Daoy (cell line): Measurements from ENCODE around the gene LLGL1. TPM values are rescaled to one million over a fixed set of nuclear protein-coding genes. Genes with fewer than 3 reads are reported as not detected.

Experiments
- DNase-seq: peaks from one replicate; pipeline ENCODE4 v3.0.0-alpha.2; 2015; ENCODE audit warnings: low read depth
- total RNA-seq: library from RNA; depleted of rRNA; stranded (reverse); fragments of >200 nt; shearing (Covaris generic); gene quantifications from 2 replicates; pipeline ENCODE4 v1.2.3, GENCODE V29; 2014

The LLGL1 gene
- total RNA-seq, 1 experiment from 2014 or later, result 24.3 TPM

DNA sequence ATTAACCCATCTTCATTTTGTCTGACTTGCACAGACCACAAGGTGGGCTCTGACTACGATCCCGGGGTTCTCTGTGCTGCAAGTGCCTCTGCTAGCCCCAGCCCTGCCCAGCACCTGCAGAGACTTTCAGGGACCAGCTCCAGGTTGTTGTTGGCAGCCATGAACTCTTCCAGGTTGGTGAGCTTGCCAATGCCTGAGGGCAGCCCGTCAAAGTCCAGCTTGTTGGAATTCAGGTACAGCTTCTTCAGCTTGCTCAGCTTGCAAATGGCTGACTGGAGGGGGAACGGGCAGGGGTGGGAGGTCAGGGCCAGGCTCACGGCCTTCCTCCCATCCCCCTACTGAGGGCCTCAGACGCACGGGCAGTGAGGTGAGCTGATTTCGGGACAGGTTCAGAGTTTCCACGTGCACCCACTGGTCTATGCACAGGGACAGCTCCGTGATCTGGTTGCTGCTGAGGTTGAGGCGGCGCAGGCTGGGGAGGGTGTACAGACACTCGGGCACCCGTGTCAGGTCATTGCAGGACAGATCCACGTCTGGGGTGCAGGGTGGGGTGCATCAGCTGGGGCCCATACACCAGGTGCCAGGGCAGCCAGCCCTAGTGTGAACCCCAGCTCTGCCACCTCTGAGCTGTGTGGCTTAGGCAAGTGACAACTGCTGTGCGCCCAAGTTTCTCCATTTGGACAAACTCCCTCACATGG is 27.9 kb downstream of the LLGL1 start:
- no peak for DNase-seq

DNA sequence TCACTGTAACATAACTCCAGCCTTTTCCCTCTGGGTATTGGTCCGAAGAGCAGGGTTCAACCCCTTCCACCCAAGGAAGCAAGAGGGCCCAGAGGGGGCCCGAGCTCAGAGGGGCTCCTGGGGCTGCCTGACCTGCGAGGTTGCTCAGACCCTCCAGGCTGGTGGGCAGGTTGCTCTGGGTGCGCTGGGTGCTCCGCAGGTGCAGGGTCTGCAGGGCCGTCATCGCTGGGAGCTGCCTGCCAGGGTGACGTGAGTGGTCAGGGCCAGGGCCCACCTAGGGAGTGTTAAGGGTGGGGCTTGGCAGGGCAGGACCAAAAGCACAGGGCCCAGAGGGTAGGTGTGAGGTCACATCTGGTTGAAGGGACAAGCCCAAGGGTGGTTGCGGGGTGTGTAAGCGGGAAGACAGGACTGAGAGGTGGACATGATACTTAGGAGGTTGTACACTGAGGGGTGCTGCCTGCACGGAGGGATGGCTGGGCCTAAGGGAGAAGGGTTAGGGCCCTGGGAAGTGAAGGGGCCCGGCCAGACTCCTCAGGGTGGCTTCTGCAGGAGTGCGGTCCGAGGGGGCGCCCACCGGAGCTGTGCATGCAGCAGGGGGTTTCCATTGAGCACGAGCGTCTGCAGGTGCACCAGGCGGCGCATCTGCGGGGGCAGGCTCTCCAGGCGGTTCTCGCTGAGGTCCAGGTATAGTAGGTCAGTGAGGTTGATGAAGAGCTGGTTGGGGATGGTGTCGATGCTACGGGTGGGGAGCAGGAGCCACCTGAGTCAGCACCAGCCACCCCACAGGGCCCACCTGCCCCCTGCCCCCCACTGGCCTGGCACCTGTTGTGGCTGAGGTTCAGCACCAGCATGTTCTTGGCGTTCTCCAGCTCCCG is 28.7 kb downstream of the LLGL1 start:
- DNase-seq, result no peak

DNA sequence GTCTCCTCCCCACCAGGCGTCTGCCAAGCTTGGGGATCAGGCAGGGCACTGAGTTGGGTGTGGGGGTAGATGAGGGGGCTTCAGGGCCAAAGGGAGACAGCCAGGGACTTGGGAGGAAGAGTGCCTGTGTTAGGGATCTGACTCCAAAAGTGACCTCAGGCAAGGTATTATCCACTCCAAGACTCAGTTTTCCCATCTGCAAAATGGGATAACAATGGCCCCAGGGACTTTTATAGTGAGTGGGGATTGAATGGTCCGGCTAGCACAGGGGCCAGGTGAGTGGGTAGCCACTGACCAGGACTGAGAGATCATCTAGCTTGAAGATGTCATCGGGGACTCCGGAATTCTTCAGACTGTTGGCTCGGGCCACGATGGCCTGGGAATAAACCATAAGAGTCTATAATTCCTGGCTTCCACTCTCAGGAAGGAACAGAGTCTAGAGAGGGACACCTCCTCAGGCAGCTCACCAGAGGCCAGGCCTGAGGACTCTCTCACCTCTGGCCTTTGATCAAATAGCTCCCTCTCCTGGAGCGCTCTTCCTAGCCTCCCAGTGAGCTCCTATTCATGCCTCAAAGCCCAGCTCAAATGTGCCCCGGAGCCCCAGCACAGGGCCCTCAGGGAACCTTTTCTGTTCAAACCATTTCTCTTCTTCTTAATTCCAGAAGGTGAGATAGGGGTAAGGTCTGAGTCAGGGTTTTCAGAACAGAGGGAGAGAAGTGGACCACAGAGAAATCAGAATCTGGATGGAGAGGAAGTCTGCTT is 29.6 kb downstream of the LLGL1 start:
- DNase-seq, result no peak

DNA sequence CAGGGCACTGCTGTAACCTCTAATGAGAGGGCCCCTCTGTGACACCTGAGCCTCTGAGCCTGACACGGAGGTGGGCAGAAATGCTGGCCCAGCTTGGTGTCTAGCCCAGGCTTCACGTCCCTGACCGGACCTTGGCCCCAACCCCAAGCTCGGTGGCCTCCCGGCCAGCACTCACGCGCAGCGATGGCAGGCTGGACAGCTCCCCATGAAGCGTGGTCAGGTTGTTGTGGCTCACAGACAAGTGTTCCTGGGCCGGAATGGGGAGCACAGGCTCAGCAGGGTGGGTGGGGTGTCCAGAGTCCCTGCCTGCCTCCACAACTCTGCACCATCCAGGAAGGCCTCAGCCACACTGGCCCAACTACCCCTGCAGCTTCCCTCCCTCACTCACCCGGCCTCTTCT is 30.9 kb downstream of the LLGL1 start:
- DNase-seq, result no peak

DNA sequence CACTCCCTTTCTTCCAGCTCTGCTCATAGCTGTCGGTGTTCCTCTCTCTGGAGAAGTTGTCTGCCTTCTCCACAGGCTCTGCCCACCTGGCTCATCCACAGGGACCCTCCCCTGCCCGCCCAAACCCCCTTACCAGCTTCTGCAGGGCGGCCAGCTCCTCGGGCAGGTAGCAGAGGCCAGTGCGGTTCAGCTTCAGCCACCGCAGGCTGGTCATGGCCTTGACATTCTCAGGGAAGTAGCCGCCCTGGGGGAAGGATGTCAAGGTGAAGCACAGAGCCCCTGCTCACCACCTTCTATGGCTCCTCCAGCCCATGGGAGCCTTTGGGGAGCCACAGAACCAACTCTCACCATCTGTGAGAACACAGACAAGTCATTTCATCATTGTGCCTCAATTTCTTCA is 31.3 kb downstream of the LLGL1 start:
- DNase-seq, result no peak

DNA sequence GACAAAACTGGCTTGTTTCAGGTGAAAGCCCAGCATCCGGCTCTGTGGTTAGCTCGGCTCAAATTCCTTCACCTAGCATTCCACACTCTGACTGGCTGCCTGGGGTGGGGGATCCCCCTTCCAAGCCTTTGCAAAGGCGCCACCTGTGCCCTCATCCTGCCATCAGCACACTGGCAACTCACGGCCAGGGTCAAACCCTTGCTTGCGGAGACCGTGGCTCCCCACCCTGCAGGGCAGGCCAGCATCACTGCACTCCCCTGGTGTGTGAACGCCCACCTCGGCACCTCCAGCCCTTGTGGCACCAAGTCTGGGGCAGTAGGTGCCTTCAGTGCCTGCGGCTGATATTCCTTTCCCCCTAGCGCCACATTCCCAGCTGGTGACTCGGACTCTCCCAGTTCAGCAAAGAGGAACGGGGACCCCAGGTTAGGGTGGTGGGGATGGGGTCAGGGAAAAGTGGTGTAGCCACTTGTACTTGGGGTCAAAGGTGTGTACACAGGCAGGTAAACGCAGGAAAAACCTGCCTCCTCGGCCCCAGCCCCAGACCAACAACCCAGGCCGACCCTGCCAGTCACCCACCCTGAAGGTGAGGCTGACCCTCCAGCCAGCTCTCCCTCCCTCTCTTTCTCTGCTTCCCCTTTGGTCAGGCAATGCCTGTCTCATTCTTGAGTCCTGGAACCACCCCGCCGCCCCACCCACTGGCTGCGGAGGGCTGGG is 32.0 kb downstream of the LLGL1 start:
- peak; percentile 36 for DNase-seq

DNA sequence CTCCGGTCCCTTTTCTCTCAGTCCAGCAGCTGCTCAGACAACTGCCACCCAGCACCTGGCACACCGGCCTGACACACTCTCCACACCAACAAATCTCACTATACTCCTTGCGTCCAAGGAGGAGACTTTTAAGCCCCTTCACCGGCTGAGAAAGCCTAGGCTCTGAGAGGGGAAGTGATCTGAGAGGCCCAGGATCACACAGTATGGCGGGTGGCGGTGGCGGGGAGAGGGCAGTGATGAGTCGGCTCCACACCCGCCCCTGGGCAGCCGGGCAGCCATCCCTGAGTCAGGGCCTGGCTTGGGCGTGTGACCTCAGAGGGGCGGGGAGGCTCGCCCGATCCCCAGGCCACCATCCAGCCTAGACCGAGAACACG is 32.5 kb downstream of the LLGL1 start:
- peak; percentile 82 for DNase-seq

DNA sequence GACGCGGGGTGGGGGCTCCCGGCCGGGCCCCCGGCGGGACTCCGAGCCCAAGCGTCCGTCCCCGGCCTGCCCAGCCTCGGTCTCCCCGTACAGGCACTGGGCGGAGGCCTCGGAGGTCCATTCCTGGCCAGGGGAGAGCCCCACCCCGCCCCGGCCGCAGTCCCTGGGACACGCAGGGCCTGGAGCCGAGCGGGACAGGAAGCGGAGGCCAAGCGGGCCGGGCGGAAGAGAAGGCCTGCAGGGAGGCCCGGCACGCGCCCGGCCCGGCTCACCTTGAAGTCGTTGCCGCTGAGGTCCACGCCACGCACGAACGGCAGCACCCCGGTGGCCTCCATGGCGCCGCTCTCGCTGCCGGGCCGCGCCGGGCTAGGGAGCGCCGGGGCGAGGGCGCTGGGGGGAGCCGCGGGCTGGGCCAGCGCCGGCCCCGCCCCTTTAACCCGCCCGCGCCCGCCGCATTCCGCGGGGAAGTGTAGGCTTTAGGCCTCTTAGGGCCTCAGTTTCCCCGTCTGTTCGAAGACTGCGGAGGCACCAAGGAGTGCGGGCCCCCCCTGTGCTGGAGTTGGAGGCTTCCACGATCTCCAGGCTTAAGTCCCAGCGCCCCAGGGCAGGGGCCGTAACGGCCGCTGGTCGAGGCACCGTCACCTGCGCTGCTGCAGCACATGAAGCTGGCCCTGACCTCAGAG is 33.1 kb downstream of the LLGL1 start, which contains the start of gene FLII:
Gene FLII (minus strand): TSS at position 383 of the 683 bp plus-strand sequence. CDS start 48 bp downstream, at position 335.
- peak; percentile 61 for DNase-seq

DNA sequence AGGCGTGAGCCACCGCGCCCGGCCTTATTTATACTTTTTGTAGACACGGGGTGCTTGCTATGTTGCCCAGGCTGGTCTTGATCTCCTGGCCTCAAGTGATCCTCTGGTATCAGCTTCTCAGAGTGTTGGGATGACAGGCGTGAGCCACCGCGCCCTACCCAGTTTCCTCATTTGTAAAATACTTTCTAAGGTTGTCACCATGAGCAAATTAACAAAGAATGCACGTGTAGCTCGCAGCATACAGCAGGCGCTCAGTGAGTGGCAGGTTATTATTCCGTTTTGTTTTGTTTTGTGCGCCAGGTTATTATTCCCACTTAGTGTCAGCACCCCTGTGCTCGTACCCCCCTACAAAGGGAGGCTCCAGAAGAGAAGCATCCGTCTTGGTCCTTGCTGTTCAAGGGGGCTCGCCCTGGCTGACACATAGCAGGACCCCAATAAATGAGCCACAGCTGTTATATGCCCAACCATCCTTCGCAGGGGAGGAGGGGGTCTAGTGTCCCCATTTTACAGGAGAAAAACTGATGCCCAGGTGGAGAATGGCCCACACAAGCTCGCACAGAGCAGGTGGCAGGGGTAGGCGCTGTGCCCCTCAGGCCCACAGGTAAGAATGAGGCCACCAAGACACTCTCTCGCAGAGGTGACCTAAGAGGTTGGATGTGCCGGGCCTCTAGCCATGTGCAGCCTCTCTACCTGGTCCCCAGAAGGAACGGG is 34.3 kb downstream of the LLGL1 start:
- DNase-seq, result peak; percentile 49

DNA sequence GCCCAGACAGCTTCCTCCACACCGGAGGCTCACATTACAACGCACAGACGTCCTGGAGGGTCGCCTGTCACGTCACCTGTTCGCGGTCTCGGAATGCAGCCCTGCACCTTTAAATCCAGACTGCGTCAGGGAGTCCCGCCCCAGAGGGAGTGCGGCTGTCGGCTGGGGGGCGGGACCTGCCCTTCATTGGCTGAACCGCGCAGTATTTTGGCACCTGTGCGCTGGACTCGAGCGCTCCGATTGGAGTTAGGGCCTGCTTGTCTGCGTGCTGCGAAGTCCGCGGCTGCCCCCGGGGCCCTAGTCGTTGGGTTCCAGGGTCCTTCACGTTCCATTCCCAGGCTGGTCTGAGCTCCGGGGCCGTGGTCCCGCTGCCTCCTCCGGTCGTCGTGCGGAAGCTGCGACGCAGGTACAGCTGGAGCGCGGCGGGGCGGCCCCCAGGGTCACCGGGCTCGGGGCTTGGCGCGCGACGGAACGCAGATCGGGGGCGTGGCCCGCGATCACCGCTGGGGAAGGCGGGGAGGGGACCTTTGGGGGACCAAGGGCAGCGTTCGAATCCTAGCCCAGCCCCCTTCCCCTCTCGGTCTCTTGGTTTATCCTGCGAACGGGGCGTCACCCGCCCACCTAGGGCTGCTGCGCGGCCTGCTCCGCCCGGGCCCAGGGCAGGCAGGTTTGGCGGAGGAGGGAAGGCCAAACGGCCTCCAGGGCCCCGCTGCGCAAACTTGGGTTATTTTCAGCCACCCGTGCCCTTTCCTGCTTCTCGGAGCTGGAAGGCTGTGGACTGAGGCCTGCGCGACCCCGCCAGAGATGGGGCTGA is 35.1 kb downstream of the LLGL1 start, which contains the start of gene MIEF2:
Gene MIEF2 (plus strand): TSS at position 331 of the 814 bp plus-strand sequence. CDS start 2,059 bp downstream, outside the sequence.
- DNase-seq, result peak; percentile 97

DNA sequence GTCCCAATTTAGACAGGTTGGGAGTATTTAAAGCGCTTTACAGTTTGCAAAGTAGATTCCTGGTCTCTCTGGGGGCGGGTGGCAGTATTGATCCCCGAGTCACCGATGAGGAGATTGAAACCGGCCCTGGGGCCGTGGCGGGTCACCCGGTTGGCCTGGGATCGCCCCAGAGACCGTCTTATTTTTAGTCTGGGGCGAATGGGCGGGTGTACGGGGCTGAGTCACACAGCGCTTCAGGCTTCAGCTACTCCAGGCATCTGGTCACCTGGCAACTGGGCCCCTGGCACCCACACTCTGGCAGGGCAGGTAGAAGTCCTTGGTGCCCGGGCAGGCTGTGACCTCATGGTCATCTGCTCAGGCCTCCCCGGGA is 35.7 kb downstream of the LLGL1 start:
- peak; percentile 69 for DNase-seq

DNA sequence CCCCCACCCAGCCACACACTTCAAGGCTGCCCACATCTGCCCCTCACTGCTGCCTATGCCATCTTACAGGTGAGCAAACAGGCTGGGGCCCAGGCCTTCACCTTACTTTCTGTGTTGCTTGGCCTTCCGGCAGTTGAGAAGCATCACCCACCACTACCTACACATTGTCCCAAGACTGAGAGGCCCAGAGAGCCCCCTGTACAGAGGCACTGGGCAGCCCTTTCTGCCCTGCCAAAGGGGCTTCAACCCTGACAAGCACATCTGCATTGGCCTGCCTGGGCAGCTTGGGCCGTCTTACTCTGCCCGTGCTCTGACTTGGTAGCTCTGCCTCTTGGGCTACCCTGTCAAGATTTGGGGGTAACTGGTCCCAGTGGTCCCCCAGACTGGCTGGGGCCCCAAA is 36.2 kb downstream of the LLGL1 start:
- no peak for DNase-seq

DNA sequence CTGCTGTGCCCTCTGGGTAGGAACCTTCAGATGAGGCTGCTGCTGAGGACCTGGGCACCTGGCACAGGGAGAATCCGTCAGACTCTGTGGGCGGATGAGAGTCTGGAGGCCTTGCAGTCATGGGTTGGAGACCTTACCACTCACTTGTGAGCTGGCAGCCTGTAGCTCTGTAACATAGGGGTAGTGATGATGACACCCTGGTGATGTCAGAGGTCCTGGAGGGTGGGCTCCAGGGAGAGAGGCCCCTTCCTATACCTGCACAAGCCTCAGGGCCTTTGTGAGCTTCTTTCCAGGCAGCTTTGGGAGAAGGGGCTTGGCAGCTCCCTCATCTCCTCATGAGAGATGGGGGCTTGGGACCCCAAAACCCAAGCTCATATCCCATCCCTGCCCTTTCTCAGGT is 36.7 kb downstream of the LLGL1 start:
- no peak for DNase-seq

DNA sequence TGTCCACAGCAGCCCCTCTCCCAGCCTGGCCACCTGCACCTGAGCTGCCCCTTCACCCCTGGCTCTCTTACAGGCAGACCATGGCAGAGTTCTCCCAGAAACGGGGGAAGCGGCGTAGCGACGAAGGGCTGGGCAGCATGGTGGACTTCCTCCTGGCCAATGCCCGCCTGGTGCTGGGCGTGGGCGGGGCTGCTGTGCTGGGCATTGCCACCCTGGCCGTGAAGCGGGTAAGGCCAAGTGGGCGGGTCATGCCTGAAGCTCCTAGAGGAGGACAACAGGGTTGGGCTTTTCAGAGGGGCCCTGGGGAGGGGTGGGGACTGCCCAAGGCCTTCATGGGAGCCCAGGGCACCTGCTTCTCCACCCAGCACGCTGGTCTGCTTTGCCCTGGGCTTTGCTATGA is 37.2 kb downstream of the LLGL1 start:
- no peak for DNase-seq

DNA sequence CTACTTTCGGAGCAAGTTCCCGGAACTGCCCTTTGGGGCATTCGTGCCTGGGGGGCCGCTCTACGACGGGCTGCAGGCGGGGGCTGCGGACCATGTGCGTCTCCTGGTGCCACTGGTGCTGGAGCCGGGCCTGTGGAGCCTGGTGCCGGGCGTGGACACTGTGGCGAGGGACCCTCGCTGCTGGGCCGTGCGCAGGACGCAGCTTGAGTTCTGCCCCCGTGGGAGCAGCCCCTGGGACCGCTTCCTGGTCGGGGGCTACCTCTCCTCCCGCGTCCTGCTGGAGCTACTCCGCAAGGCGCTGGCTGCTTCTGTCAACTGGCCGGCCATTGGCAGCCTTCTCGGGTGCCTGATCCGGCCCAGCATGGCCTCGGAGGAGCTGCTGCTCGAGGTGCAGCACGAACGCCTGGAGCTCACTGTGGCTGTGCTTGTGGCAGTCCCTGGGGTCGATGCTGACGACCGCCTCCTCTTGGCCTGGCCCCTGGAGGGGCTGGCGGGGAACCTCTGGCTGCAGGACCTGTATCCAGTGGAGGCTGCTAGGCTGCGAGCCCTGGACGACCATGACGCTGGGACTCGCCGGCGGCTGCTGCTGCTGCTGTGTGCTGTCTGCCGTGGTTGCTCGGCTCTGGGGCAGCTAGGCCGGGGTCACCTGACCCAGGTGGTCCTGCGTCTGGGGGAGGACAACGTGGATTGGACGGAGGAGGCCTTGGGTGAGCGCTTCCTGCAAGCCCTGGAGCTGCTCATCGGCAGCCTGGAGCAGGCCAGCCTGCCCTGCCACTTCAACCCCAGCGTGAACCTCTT is 38.6 kb downstream of the LLGL1 start:
- no peak for DNase-seq

DNA sequence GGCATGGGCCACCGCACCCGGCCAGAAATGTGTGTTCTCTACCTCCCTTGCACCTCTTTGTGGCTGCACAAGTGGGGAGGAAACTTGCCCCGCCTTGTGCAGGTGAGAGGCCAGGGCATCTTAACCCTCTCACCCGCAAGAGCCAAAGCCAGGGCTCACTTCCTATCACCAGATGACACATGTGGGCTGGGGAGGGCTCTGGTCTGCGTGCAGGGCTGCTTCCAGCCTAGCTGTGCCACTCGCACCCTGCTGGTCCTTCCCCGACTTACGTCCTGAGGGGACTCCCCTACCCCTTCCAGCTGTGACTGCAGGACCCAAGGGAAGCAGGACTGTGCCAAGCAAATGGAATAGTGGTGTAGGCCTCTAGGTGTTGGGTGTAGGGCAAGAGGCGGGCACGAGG is 41.9 kb downstream of the LLGL1 start:
- no peak for DNase-seq

DNA sequence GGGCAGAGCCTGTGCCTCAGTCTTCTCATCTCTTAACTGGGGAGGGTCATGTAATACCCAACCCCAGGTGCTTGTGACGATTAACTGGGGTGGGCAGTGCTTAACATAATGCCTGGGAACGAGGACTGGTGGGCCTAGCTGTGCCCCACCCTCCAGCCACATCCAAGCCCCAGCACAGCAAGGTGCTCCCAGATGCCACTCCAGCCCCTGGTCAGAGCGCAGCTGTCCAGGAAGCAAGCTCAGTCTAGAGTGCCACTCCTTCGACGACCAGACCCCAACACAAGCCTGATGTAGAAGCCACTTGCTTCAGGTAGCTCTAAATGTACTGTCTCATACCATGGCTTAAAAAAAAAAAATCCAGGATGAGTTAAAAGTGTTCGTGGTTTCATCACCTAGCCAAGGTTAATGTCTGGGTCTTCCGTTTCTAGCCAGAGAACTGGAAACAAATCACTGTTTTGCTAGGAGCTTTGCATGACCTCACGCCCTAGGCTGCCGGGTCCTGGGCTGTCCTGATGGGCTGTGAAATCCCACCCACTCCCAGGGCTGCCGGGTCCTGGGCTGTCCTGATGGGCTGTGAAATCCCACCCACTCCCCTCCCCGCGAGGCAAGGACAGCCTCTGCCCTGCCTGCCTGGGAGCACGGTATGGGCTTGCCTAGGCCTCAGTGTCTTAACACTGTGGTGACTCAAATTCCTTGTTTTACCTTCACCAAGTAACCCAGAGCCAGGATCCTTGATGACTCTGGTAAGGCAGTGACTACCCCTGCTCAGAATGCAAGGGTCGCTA is 42.7 kb downstream of the LLGL1 start:
- DNase-seq, result no peak
